Measurements from ENCODE around the gene ZFPM1.

DNA sequence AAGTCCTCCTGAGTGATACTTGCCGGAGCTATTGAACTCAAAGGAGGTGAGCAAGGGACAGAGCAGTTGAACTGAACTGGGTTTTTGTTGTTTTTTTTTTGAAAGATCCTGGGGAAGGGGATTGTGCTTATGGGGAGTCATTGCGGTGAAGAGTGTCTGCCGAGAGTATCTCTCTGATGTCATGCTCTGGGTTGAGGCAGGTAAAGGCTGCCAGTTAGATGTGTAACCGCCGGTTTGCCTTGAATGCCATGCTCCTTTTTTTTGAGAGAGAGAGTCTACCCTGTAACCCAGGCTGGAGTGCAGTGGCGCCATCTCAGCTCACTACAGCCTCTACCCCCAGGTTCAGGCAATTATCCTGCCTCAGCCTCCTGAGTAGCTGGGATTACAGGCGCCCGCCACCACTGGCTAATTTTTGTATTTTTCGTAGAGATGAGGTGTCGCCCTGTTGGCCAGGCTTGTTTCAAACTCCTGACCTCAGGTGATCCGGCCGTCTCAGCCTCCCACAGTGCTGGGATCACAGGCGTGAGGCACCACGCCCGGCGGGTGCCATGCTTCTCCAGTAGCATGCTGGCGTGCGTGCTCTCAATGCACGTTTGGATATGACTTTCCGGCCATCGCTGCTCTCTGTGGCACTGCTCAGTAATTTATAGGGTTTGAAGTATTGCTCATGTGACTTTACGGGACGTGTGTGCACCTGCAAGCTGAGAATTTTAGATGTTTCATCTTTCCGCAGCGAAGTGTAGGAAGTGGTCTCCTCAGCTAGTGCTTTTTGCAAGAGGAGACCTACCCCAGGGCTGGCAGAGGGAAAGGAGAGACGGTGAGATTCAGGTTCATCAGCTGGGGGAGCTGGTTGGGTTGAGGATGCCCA lies 125.6 kb downstream of the ZFPM1 start:
- TF ChIP-seq ZNF274 (IDR thresholded peaks at IDR 0.05; ENCODE audit: low read depth, low read length) (no peak), YY1 (IDR thresholded peaks at IDR 0.05; ENCODE audit: extremely low read depth, insufficient replicate concordance, low read depth, low read length) (no peak)

Measured in HCT116 (cell line).